Immature natural killer cell (primary cell): Measurements from ENCODE around the gene ITPR2. TPM values are rescaled to one million over a fixed set of nuclear protein-coding genes. Genes with fewer than 3 reads are reported as not detected.
"Not testable (repeated sequence)": the region's sequence is repeated elsewhere in the genome, so short reads cannot be mapped to it uniquely, and the experiment has no call there.

ENCODE experiments used
- DNase-seq, 3 donors: peaks; one replicate each; pipeline ENCODE4 v3.0.0; 2022; ENCODE audit warnings: mixed read lengths in 1 of 3
- H3K27ac Mint-ChIP-seq, 6 donors: one replicate each; pipeline ENCODE4 v1.8.0; 2020; ENCODE audit warnings: mixed read lengths in 6 of 6, mild to moderate bottlenecking in 5 of 6, inconsistent platforms in 4 of 6, moderate library complexity in 3 of 6
- H3K27me3 Mint-ChIP-seq, 3 donors: one replicate each; pipeline ENCODE4 v1.8.0; 2020 to 2021; ENCODE audit warnings: low read depth in 3 of 3, mild to moderate bottlenecking in 3 of 3, mixed read lengths in 3 of 3, moderate library complexity in 3 of 3, inconsistent platforms in 1 of 3
- H3K36me3 Mint-ChIP-seq, 3 donors: one replicate each; pipeline ENCODE4 v1.8.0; 2020; ENCODE audit warnings: mixed read lengths in 3 of 3, inconsistent platforms in 2 of 3, mild to moderate bottlenecking in 2 of 3
- H3K4me1 Mint-ChIP-seq, 2 donors: one replicate each; pipeline ENCODE4 v1.8.0; 2020; ENCODE audit warnings: inconsistent platforms in 2 of 2, mild to moderate bottlenecking in 2 of 2, mixed read lengths in 2 of 2, moderate library complexity in 1 of 2
- H3K4me3 Mint-ChIP-seq, 5 donors: one replicate each; pipeline ENCODE4 v1.8.0; 2020; ENCODE audit warnings: mild to moderate bottlenecking in 5 of 5, mixed read lengths in 5 of 5, inconsistent platforms in 3 of 5, moderate library complexity in 3 of 5
- H3K9me3 Mint-ChIP-seq, 6 donors: one replicate each; pipeline ENCODE4 v1.8.0; 2020; ENCODE audit warnings: mild to moderate bottlenecking in 6 of 6, mixed read lengths in 6 of 6, inconsistent platforms in 4 of 6, moderate library complexity in 3 of 6
- polyA plus RNA-seq, 3 donors: library from polyadenylated mRNA; unstranded; fragments of 300-500 nt; fragmentation: Illumina TruSeq; gene quantifications; one replicate each; pipeline ENCODE4 v1.2.3, GENCODE V29; 2021

The ITPR2 gene
- polyA plus RNA-seq, 3 donors from 2014 or later, result 7.2 to 23.4 (median 7.4) TPM

- Mint-ChIP-seq H3K4me3 (no peak overlapping the region), H3K9me3 (no peaks in the 10 kb centered on the region), H3K36me3 (no peaks in the 10 kb centered on the region), H3K4me1 (no peaks in the 10 kb centered on the region), H3K27me3 (peaks cover 0 to 5% (median 0%) of the 10 kb centered on the region in 3 donors), H3K27ac (no peak overlapping the region)
- no peak for DNase-seq
Observed at GRCh38 chr12:26841085-26841484, 8.1 kb upstream of the ITPR2 start.

DNA sequence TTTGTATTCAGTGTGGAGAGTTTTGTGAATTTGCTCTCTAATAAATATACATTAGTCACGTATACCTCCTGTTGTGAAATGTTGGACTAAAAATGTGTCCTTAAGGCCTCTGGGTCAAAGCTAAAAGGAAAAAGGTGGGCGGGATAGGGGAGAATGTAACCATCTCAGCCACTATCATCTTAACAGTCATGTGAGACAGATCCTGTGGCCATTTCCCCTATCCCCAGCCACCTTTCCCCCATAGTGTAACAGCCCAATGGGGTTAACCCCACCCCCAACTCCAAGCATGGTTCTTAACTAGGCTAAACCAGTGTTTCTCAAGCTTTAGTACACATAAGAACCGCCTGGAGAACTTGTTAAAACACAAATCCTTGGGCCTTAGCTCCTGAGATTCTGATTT, 6.5 kb upstream of the ITPR2 start:
- no peak overlapping the region for H3K27ac Mint-ChIP-seq
- no peaks in the 10 kb centered on the region for H3K4me1 Mint-ChIP-seq
- H3K9me3 Mint-ChIP-seq, result no peaks in the 10 kb centered on the region
- no peaks in the 10 kb centered on the region for H3K36me3 Mint-ChIP-seq
- no peak for DNase-seq
- H3K4me3 Mint-ChIP-seq, result no peak overlapping the region
- H3K27me3 Mint-ChIP-seq, result peaks cover 0 to 5% (median 0%) of the 10 kb centered on the region in 3 donors

DNA sequence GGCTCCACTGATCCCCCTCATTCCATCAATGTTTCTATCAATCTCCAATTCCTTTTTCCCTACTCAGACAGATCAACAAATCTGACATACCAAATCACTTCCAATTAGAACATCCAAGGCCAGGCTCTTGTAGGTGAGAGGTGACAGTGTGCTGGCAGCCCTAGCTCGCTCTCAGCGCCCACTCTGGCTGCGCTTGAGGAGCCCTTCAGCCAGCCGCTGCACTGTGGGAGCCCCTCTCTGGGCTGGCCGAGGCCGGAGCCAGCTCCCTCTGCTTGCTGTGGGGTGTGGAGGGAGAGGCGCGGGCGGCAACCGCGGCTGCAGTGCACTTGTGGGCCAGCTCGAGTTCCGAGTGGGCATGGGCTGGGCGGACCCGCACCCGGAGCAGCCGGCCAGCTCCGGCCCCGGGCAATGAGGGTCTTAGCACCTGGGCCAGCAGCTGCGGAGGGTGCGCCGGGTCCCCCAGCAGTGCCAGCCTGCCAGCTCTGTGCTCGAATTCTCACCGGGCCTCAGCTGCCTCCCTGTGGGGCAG, 6.0 kb upstream of the ITPR2 start:
- no peak for DNase-seq
- no peaks in the 10 kb centered on the region for H3K9me3 Mint-ChIP-seq
- peaks cover 0 to 5% (median under 1%) of the 10 kb centered on the region in 3 donors for H3K27me3 Mint-ChIP-seq
- H3K4me3 Mint-ChIP-seq, result no peak overlapping the region
- H3K4me1 Mint-ChIP-seq, result peaks cover 3 to 4% of the 10 kb centered on the region in 2 donors
- H3K27ac Mint-ChIP-seq, result no peak overlapping the region
- H3K36me3 Mint-ChIP-seq, result no peaks in the 10 kb centered on the region

DNA sequence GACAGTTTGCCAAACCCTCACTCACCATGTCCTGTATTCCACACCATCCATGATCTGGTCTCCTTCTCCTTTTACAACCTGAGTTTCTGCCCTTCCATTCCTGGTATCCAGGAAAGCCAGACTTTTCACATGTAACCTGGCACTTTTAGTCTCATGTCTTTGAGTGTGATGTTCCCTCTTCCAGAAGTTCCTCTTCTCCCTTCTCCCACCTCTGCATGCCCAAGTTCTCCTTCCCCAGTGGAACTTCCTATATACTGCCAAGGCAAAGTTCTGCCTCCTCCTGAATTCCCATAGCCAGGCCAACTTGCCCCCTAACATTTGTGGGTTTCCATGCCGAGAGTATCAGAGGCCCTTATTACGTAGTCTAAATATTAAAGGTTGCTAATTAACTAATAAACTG, 3.2 kb upstream of the ITPR2 start:
- no peak for DNase-seq
- Mint-ChIP-seq H3K4me1 (peaks cover 17 to 24% of the 10 kb centered on the region in 2 donors), H3K27ac (no peak overlapping the region), H3K27me3 (peaks cover 9 to 10% (median 9%) of the 10 kb centered on the region in 3 donors), H3K4me3 (no peak overlapping the region), H3K9me3 (no peaks in the 10 kb centered on the region), H3K36me3 (no peaks in the 10 kb centered on the region)

GRCh38 chr12:26834503-26835060, 1.6 kb upstream of the ITPR2 start:
- H3K27me3 Mint-ChIP-seq, H3K36me3 Mint-ChIP-seq, DNase-seq, H3K9me3 Mint-ChIP-seq: not testable (repeated sequence)
- Mint-ChIP-seq H3K4me3 (peak overlapping the region in 4 of 5 donors; percentile 7 to 98 (median 62)), H3K4me1 (peaks cover 29 to 41% of the 10 kb centered on the region in 2 donors), H3K27ac (peak overlapping the region in 1 of 6 donors; percentile 99)

DNA sequence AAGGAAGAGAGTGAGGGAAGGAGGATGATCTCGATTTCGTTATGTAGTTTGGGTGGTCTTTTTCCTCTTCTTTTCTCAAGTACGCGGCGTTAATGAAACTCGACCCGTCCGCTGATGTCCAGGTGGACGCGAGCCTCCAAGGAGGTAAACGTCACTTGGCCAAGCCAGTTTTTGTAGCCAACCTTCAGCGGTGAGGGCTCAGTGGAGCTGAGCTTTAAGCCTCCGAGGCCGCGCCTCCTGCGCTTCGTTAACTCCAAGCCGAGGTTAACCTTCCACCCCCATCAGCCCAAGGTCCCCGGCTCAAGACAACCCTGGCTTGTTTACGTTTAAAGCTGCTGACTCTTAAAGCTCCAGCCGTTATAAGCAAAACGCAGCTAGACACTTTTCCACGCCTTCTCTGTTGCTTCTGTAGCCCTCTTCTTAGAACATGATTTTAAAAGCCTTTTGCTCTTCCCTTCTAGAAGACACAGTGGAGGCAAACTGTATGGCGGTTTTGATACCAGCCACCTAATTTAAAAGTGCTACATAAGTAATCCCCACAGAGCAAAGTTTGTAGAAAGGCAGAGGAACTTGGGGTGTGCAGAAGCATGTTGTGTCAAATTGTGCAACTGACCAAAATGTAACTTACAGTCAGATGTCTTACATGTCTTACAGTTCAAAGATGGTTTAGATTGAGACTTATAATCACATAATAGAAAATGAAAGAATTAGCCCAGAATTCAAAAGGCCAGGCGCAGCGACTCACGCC, 923 bp upstream of the ITPR2 start:
- Mint-ChIP-seq H3K4me3 (peak overlapping the region; percentile 93 to 100 (median 98)), H3K27ac (peak overlapping the region; percentile 74 to 99 (median 81)), H3K9me3 (no peaks in the 10 kb centered on the region), H3K27me3 (peaks cover 6 to 10% (median 9%) of the 10 kb centered on the region in 3 donors), H3K4me1 (peaks cover 33 to 47% of the 10 kb centered on the region in 2 donors), H3K36me3 (no peaks in the 10 kb centered on the region)
- peak; percentile 13 to 16 (median 16) for DNase-seq

- peak overlapping the region; percentile 99 to 100 (median 100) for H3K27ac Mint-ChIP-seq
- H3K36me3 Mint-ChIP-seq, result no peaks in the 10 kb centered on the region
- H3K9me3 Mint-ChIP-seq, result no peaks in the 10 kb centered on the region
- H3K4me1 Mint-ChIP-seq, result peaks cover 37 to 63% of the 10 kb centered on the region in 2 donors
- peak overlapping the region; percentile 98 to 100 (median 99) for H3K4me3 Mint-ChIP-seq
- DNase-seq, result peak; percentile 71 to 78 (median 77)
- H3K27me3 Mint-ChIP-seq, result peaks cover 6 to 10% (median 9%) of the 10 kb centered on the region in 3 donors
Observed at GRCh38 chr12:26831951-26832821, 808 bp downstream of the ITPR2 start.

DNA sequence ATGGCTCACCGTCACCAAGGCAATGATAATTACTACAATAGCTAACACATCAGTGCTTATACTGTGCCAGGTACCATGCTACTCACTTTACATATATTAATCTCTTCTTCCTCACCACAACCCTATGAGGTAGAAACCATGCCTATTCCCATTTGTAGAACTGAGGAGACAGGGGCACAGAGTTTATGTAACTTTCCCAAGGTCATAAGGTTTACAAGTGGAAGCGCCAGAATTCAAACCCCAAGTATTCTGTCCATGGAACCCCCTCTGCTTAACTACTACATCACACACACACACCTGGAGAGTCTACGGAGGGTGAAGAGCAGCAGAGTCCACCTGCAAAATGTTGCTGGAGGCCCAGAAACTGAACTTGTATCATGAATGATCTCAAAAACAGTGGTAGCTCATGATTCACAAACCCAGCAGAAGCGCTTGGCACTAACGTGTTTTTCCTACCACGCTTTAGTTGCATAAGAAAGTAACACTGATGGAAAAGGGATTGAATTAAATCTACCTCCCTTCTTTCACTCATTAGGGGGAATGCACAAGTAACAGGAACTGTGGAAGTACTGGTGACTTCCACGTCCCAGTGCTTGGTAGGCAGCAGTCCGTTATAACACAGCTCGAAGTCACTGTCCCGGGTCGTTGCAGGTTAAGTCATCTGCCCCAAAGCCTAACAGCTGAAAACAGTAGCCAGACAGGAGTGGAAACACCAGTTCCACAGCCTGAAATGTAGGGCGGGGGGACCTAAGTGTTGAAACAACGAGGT, 2.0 kb downstream of the ITPR2 start:
- peak overlapping the region in 5 of 6 donors; percentile 20 to 85 (median 78) for H3K27ac Mint-ChIP-seq
- peaks cover 45 to 75% of the 10 kb centered on the region in 2 donors for H3K4me1 Mint-ChIP-seq
- H3K27me3 Mint-ChIP-seq, result peaks cover 6 to 10% (median 9%) of the 10 kb centered on the region in 3 donors

DNA sequence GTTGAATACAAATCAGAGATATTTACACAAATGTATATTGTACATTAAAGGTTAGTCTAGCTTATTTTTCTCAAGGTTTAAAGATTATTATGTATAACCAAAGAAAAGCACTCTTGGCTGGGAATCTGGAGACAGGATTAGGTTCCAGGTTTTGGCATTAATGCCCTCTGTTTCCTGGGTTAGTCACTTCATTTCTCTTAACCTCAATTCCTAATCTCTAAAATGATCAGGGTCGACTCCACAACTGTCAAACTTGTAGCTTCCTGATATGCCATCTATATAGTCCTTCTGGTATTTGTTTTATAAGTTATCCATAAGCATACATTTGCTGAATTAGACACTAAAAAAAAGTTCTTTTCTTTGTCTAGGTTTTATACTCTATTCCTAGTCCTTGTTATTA, 2.6 kb downstream of the ITPR2 start:
- Mint-ChIP-seq H3K4me1 (peaks cover 49 to 81% of the 10 kb centered on the region in 2 donors), H3K27me3 (peaks cover 6 to 10% (median 9%) of the 10 kb centered on the region in 3 donors), H3K9me3 (no peaks in the 10 kb centered on the region), H3K4me3 (peak overlapping the region in 2 of 5 donors; percentile 59 to 61), H3K27ac (peak overlapping the region in 3 of 6 donors; percentile 20 to 85 (median 78)), H3K36me3 (no peaks in the 10 kb centered on the region)
- DNase-seq, result no peak

More for the DNA sequence above, 2.0 kb downstream of the ITPR2 start:
- no peaks in the 10 kb centered on the region for H3K9me3 Mint-ChIP-seq
- no peaks in the 10 kb centered on the region for H3K36me3 Mint-ChIP-seq
- H3K4me3 Mint-ChIP-seq, result peak overlapping the region; percentile 51 to 61 (median 59)
- DNase-seq, result no peak

DNA sequence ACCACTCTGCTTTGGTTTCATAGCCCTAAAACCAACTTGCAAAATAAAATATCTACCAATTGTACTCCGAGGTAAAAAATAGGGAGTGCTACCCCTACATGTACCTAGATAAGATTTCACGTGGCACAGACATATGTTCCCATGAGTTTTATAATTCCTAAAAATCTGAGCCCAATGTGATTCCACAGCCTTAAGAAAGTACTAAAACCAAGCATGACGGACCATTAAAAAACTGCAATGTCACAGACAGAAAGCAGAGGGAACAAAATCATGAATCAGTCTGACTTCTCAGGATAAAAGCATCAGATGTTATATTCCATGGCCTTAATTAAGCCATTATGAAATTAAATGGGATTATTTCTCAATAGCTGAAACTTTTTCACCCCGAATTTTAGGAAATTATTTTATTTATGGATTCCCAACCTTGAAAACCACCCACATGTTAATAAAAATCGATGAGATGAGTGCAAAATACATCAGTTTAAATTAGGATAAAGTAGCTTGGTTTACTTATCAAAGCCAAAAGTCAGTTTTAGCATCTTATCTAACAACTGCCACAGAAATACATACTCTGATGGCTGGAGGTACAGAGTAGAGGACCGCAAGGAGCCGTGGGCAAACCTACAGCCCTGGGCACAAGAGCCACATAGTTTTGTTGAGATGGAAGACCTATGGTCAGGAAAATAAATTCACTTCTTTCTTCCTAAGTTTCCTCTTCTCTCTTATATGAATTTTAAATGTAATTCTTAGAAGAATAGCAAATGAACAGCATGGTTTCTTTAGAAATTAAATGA, 4.5 kb downstream of the ITPR2 start:
- no peak for DNase-seq
- no peak overlapping the region for H3K4me3 Mint-ChIP-seq
- no peaks in the 10 kb centered on the region for H3K36me3 Mint-ChIP-seq
- peak overlapping the region in 1 of 6 donors; percentile 20 for H3K27ac Mint-ChIP-seq
- H3K9me3 Mint-ChIP-seq, result no peaks in the 10 kb centered on the region
- peaks cover 43 to 81% of the 10 kb centered on the region in 2 donors for H3K4me1 Mint-ChIP-seq
- H3K27me3 Mint-ChIP-seq, result peaks cover 5 to 9% (median 6%) of the 10 kb centered on the region in 3 donors

- Mint-ChIP-seq H3K27ac (peak overlapping the region in 1 of 6 donors; percentile 39), H3K27me3 (no peaks in the 10 kb centered on the region), H3K36me3 (no peaks in the 10 kb centered on the region), H3K4me1 (peaks cover 43 to 76% of the 10 kb centered on the region in 2 donors), H3K4me3 (no peak overlapping the region), H3K9me3 (no peaks in the 10 kb centered on the region)
- DNase-seq, result no peak
Observed at GRCh38 chr12:26826437-26826836, 6.6 kb downstream of the ITPR2 start.

DNA sequence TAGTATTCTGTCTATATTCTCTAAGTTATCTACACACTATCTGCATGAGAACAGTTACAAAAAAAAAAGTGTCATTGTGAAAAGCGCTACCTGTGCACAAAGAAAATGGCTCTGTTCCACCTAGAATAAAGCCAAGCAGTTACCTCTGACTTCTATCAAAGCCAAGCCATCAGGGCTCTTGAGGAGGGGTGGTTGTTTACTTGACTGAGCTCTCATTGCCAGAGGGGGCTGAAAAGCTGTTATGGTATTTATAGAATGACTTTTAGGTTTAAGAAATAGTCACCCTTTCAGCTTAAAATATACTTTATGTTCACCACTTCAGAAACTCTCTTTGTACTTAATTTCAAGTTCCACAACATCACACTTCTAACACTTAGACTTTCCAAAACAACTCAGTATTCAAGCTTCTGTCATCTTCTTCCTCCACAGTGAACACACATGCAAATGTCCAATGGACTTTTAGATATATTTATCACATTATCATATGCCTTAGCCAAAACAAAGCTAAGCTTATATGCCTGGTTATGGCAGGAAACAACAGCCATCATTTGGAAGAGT, 7.5 kb downstream of the ITPR2 start:
- Mint-ChIP-seq H3K9me3 (no peaks in the 10 kb centered on the region), H3K27ac (peak overlapping the region in 1 of 6 donors; percentile 78), H3K4me3 (no peak overlapping the region), H3K36me3 (no peaks in the 10 kb centered on the region), H3K27me3 (no peaks in the 10 kb centered on the region), H3K4me1 (peaks cover 36 to 67% of the 10 kb centered on the region in 2 donors)
- DNase-seq, result no peak
